Activated CD8-positive, alpha-beta memory T cell treated with anti-CD3 and anti-CD28 coated beads for 36 hours (primary cell): ENCODE measurements around the gene PALM2AKAP2. TPM values are rescaled to one million over a fixed set of nuclear protein-coding genes. Genes with fewer than 3 reads are reported as not detected.

Experiments
- CTCF ChIA-PET: fragments of 350-600 bp; sonication (Branson Sonifier 250); formaldehyde crosslinking; loops from one replicate; lab custom pipeline; 2021; ENCODE audit warnings: antibody characterized with exemption; lab: Charles Lee
- POLR2A ChIA-PET: fragments of 350-600 bp; sonication (Branson Sonifier 250); formaldehyde crosslinking; loops from one replicate; lab custom pipeline; 2021; ENCODE audit warnings: antibody characterized with exemption; lab: Charles Lee
- total RNA-seq, 2 experiments: library from RNA; stranded (reverse); gene quantifications; one replicate each; pipeline ENCODE4 v1.2.3, GENCODE V29; 2021

PALM2AKAP2 gene
- not detected for total RNA-seq

- POLR2A ChIA-PET = no interaction called here
- CTCF ChIA-PET = no interaction called here
Measured at GRCh38 chr9:109779711-109780452, at the start of gene PALM2AKAP2. PALM2AKAP2 (plus strand) TSS chr9:109780198; CDS start chr9:109780489, 291 bp downstream.

DNA sequence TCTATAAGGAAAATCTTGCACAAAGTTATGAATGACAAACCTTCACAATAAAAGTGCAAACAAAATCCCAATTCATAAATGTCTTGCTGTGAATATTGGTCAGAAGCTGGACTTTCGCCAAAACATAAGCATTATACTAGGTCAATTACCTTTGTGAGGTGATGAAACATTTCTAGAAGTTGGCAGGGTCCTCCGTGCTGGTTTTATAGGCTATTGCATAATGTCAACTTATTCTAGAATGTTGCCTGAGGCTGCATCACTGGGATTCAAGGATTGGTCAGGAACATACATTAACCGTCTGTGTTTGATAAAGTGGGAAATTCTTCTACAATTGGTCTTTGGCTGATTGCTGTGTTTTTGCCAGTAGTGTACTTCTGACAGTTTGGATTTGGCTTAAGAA lies 49.8 kb upstream of the PALM2AKAP2 start:
- ChIA-PET POLR2A (no interaction called here), CTCF (no interaction called here)

- CTCF ChIA-PET = no interaction called here
- POLR2A ChIA-PET = no interaction called here
Measured at GRCh38 chr9:109733690-109734089, 46.3 kb upstream of the PALM2AKAP2 start.

DNA sequence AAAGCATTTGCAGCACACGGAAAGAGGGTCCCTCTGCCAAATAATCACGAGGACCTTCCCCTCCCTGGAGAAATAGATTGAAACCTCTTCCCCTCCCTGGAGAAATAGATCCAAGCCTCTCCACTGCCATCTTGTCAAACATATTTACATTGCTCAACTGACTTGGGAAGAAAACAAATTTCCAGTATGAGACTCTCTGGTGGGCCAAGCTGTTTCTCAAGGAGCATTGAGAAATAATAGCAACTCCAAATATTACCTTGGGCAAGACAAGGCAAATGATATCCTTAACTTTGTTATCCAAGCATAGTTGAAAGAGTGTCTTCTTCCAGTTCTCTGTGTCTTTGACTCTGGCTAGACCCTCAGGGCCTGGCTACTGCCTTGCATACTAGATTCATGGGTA lies 45.2 kb upstream of the PALM2AKAP2 start:
- ChIA-PET POLR2A (no interaction called here), CTCF (no interaction called here)

DNA sequence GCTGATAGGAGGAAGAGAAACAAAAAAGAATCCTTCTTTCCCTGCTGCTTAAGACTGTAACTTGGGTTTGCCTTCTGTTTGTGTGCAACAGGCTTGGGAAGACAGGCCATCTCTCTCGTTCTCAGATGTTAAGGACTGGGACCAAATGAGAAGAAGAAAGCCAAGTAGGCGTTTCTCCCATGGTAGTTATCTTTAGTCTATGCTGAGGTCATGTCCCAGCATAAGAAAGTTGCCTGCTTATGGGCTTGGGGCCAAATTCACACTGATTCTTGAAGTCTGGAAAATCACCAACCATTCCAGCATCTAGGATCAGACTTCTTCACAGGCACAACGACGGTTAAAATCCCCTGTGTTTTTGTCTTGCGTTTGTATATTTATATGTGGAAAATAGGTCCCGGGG lies 44.2 kb upstream of the PALM2AKAP2 start:
- CTCF ChIA-PET = no interaction called here
- POLR2A ChIA-PET = no interaction called here

GRCh38 chr9:109737295-109737694 lies 42.7 kb upstream of the PALM2AKAP2 start:
- POLR2A ChIA-PET = no interaction called here
- CTCF ChIA-PET = no interaction called here

DNA sequence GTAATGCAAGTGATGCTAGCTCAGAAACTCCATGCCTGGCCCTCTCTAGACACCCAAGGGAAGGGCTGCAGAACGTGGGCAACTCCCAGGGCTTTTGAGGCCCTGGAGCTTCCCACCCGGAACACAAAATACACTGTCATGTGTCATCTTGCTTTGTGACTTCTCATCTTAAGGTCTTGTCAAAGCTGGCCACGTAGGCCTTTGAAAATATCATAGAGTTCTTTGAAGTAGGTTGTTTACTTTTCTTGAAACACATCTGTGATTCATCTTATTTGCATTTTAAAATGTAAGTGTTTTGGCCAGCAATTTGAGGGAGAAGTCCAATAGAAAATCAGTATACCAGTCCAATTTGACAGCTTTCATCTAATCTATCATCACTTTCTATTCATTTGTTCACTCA lies 40.2 kb upstream of the PALM2AKAP2 start:
- ChIA-PET POLR2A (no interaction called here), CTCF (no interaction called here)

DNA sequence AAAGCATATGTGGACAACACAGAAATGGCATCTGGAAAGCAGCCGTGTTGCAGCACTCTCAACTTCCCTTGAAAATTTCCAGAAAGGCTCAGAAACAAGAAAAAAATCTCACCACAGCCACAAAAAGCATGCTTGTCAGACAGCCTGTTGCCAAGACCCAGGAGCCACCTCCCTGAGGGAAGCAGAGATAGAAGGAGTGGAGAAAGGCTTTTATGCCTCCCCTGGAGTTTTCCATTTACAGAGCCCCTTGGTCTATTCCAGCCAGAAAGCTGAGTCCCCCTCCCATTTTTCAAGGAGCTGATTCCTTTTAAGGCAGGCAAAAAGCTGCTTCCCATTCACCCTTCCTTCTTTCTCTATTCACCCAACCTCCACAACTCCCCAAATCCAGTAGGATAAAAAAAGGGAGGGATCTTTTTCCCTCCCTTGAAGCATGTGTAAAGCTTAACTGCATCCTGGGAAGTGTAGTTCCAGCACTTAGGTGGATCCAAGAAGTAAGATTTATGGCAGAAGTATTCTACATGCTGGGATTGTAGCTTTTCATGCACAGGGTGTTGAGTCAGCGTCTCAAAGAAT lies 37.1 kb upstream of the PALM2AKAP2 start:
- ChIA-PET CTCF (no interaction called here), POLR2A (no interaction called here)

DNA sequence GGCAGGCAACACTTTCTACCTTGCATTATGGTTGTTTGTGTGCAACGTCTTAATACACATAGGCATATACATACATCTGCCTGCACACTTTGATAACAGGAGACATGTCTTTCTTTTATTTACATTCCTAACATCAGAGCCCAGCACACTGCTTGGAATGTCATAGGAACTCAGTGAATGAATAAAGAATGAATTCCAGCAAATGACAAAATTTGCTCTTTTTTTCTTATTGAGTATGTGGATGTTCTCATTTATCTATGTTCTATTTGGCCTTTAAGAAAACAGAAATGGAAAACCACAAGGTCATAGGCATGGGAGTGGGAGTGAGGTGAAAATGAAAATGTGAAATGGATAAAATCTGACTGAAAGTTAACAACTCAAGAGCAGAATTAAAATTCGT lies 36.3 kb upstream of the PALM2AKAP2 start:
- ChIA-PET CTCF (no interaction called here), POLR2A (no interaction called here)

- ChIA-PET CTCF (no interaction called here), POLR2A (no interaction called here)
Measured at GRCh38 chr9:109745335-109746283, 34.4 kb upstream of the PALM2AKAP2 start.

DNA sequence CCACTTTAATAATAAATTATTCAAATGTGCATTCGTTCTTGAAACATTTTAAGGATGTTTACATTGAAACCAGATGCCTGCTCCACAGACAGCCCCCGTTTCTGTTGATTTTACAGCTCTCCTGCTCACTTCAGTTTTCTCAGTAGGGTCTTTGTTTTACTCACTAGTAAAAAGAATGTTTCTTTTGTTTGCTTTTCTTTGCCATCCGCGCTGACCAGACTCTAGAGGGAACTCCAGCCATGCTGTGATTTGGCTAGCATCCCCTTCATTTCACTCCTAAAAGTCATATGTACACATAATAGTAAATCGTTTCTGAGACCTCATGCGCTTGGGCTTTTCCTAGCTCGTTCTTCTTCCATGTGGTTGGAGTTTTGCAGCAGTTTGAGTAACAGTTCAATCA lies 28.7 kb upstream of the PALM2AKAP2 start:
- CTCF ChIA-PET = no interaction called here
- POLR2A ChIA-PET = no interaction called here

DNA sequence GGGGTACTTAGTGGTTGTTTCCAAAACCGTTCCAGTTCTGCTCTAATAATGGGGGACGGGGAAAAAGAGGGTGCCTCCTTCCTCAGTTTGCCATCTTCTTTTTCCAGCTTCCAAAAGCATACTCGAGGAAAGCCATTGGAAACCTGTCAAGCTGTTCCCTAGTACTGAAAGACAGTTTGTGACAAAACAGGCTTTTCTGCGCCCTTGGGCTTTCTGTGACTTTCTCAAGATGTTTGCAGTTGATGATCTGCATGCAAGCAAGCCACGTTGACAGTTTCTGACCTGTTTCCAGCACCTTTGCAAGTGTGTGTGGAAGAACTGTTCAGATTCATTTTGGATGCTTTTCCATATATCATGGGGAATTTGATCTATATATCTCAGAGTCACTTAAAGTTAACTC lies 26.7 kb upstream of the PALM2AKAP2 start:
- ChIA-PET CTCF (no interaction called here), POLR2A (no interaction called here)

DNA sequence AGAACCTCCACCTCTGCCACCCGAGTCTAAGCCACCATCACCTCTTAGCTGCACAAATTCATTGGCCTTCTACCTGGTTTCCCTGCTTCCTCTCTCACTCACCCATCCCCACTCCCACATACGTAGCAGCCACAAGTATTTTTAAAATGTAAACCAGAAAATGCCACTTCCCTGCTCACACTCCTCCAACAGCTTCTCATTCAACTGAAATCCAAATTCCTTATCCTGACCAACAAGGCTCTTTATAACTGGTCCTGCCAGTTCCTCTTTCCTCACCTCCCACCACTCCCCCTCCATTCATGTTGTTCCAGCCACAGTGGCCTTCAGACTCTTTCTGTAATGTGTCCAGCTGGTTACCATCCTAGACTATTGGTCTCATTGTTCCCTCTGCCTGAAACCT lies 25.0 kb upstream of the PALM2AKAP2 start:
- POLR2A ChIA-PET = no interaction called here
- CTCF ChIA-PET = no interaction called here

DNA sequence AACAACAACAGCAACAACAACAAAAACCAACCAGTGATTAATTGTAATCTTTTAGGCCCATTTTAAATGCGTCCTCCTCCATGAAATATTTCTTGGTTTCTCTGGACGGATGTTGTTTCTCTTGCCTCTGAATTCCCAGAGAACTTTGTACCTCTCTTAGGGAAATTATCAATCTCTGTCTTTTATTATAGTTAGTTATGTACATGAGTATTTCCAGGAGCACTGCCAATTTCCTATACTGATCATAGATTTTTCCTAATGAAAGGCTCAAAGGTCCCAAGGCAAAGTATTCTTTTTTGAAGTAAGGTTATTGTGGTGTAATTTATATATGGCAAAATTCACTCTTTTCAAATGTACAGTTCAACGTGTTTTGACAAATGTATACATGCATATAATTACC lies 20.4 kb upstream of the PALM2AKAP2 start:
- ChIA-PET CTCF (no interaction called here), POLR2A (no interaction called here)

GRCh38 chr9:109765278-109765677 lies 14.7 kb upstream of the PALM2AKAP2 start:
- CTCF ChIA-PET = no interaction called here
- POLR2A ChIA-PET = no interaction called here

DNA sequence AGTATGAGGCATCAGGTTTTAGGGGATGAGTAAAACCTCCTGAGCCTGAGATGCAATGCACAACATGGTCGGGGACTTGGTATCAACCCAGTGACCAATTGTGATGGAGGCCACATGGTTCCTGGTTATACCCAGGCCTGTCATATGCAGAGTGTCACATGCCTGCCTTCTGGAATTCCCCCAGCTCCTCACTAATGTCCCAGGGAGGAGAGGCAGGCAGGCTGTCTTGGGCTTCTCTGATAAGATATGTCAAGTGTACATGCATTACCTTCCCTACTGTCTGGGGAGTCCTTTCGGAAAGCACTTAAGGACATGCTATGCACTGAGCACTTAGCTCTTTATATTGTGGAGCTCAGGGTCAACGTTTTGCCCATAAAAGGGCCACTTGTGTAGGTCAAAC lies 14.2 kb upstream of the PALM2AKAP2 start:
- POLR2A ChIA-PET = no interaction called here
- CTCF ChIA-PET = no interaction called here

DNA sequence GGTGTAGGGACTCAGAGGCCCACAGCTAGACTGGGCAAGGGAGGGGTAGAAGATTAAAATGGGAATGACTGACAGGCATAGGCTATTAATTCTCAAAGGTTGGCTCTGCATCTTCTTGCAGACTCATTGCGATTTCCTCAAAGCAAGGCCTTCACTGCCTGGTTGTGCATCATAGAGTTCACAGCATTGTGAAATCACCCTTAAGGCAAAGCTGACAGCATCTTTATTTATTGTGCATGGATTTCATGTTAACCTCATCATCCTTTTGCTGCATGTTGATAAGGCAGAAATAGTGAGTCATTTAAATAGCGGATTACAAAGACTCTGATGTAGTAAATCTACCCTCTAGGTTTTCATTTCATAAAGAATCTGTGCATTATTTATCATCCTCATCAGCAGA lies 13.6 kb upstream of the PALM2AKAP2 start:
- ChIA-PET CTCF (no interaction called here), POLR2A (no interaction called here)

GRCh38 chr9:109767404-109767803 lies 12.6 kb upstream of the PALM2AKAP2 start:
- ChIA-PET CTCF (interaction anchor here (0.6 kb wide), 1 partner anchor 182 kb away, joined by 3 read pairs; no protein-coding TSS in a partner anchor), POLR2A (no interaction called here)

- ChIA-PET CTCF (interaction anchor here (0.6 kb wide), 1 partner anchor 183 kb away, joined by 3 read pairs; no protein-coding TSS in a partner anchor), POLR2A (no interaction called here)
Measured at GRCh38 chr9:109767814-109768213, 12.2 kb upstream of the PALM2AKAP2 start.

GRCh38 chr9:109769250-109769649 lies 10.7 kb upstream of the PALM2AKAP2 start:
- ChIA-PET POLR2A (no interaction called here), CTCF (no interaction called here)
